Measurements from ENCODE around the gene TNS2. TPM values are rescaled to one million over a fixed set of nuclear protein-coding genes. Genes with fewer than 3 reads are reported as not detected.
"Not testable (repeated sequence)": the region's sequence is repeated elsewhere in the genome, so short reads cannot be mapped to it uniquely, and the experiment has no call there.

The TNS2 gene
- total and polyA plus RNA-seq, 2 donors = 2.3 to 40.4 TPM

- not testable (repeated sequence) for DNase-seq (ENCODE audit: low read depth in 6 of 9, low spot score in 9 of 9); H3K9me3 ChIP-seq (ENCODE audit: control insufficient read depth in 2 of 2, insufficient read depth in 1 of 2, low read length in 1 of 2)
- WGBS = 98% methylated on average over 7 of the region's 7 CpGs
Measured at GRCh38 chr12:53112431-53112830, 62.6 kb downstream of the TNS2 start.

GRCh38 chr12:53113136-53113705 is 63.4 kb downstream of the TNS2 start:
- H3K36me3 ChIP-seq (ENCODE audit: control insufficient read depth in 2 of 2, insufficient read depth in 2 of 2, low read length in 1 of 2) = no peaks in the 10 kb centered on the region
- H3K27me3 ChIP-seq (ENCODE audit: control insufficient read depth in 2 of 2, insufficient read depth in 1 of 2, low read length in 1 of 2) = no peaks in the 10 kb centered on the region
- no peaks in the 10 kb centered on the region for H3K9me3 ChIP-seq (ENCODE audit: control insufficient read depth in 2 of 2, insufficient read depth in 1 of 2, low read length in 1 of 2)
- WGBS = 96% methylated on average over 12 of the region's 12 CpGs
- H3K4me1 ChIP-seq (ENCODE audit: control insufficient read depth in 2 of 2, insufficient read depth in 2 of 2, low read length in 2 of 2) = no peaks in the 10 kb centered on the region
- H3K27ac ChIP-seq (ENCODE audit: low read depth in 1 of 2, low read length in 1 of 2) = no peak overlapping the region
- H3K4me3 ChIP-seq (ENCODE audit: low read length in 2 of 2) = no peak overlapping the region
- no peak for DNase-seq (ENCODE audit: low read depth in 6 of 9, low spot score in 9 of 9)

More at GRCh38 chr12:53112431-53112830, 62.6 kb downstream of the TNS2 start:
- not testable (repeated sequence) for H3K27ac ChIP-seq (ENCODE audit: low read depth in 1 of 2, low read length in 1 of 2); H3K4me1 ChIP-seq (ENCODE audit: control insufficient read depth in 2 of 2, insufficient read depth in 2 of 2, low read length in 2 of 2); H3K36me3 ChIP-seq (ENCODE audit: control insufficient read depth in 2 of 2, insufficient read depth in 2 of 2, low read length in 1 of 2); H3K27me3 ChIP-seq (ENCODE audit: control insufficient read depth in 2 of 2, insufficient read depth in 1 of 2, low read length in 1 of 2); H3K4me3 ChIP-seq (ENCODE audit: low read length in 2 of 2)

GRCh38 chr12:53113951-53114350 is 64.1 kb downstream of the TNS2 start:
- H3K27ac ChIP-seq (ENCODE audit: low read depth in 1 of 2, low read length in 1 of 2) = no peak overlapping the region
- H3K9me3 ChIP-seq (ENCODE audit: control insufficient read depth in 2 of 2, insufficient read depth in 1 of 2, low read length in 1 of 2) = no peaks in the 10 kb centered on the region
- no peaks in the 10 kb centered on the region for H3K4me1 ChIP-seq (ENCODE audit: control insufficient read depth in 2 of 2, insufficient read depth in 2 of 2, low read length in 2 of 2)
- H3K36me3 ChIP-seq (ENCODE audit: control insufficient read depth in 2 of 2, insufficient read depth in 2 of 2, low read length in 1 of 2) = no peaks in the 10 kb centered on the region
- no peak overlapping the region for H3K4me3 ChIP-seq (ENCODE audit: low read length in 2 of 2)
- H3K27me3 ChIP-seq (ENCODE audit: control insufficient read depth in 2 of 2, insufficient read depth in 1 of 2, low read length in 1 of 2) = no peaks in the 10 kb centered on the region
- no peak for DNase-seq (ENCODE audit: low read depth in 6 of 9, low spot score in 9 of 9)

Other genes with a start within 250 kb of the TNS2 start
- gene KRT4, start 235.9 kb upstream of the TNS2 start, total RNA-seq = 0.66 TPM
- gene KRT4, start 235.9 kb upstream of the TNS2 start, polyA plus RNA-seq = 24.8 TPM
- gene KRT79, start 215.8 kb upstream of the TNS2 start, total RNA-seq = 1.0 TPM
- 25.8 TPM for gene KRT79, start 215.8 kb upstream of the TNS2 start, polyA plus RNA-seq
- gene KRT78, start 201.1 kb upstream of the TNS2 start, total RNA-seq = 0.42 TPM
- gene KRT78, start 201.1 kb upstream of the TNS2 start, polyA plus RNA-seq = 7.2 TPM
- gene KRT8, start 145.0 kb upstream of the TNS2 start, total RNA-seq = 100 TPM
- 142 TPM for gene KRT8, start 145.0 kb upstream of the TNS2 start, polyA plus RNA-seq
- 23.6 TPM for gene KRT18, start 100.9 kb upstream of the TNS2 start, total RNA-seq
- gene KRT18, start 100.9 kb upstream of the TNS2 start, polyA plus RNA-seq = 60.2 TPM
- 432 TPM for gene EIF4B, start 43.6 kb upstream of the TNS2 start, total RNA-seq
- gene EIF4B, start 43.6 kb upstream of the TNS2 start, polyA plus RNA-seq = 148 TPM
- gene SPRYD3, start 29.3 kb downstream of the TNS2 start, total RNA-seq = 9.1 TPM
- gene SPRYD3, start 29.3 kb downstream of the TNS2 start, polyA plus RNA-seq = 17.3 TPM
- 10.0 TPM for gene IGFBP6, start 47.6 kb downstream of the TNS2 start, total RNA-seq
- gene IGFBP6, start 47.6 kb downstream of the TNS2 start, polyA plus RNA-seq = 27.4 TPM
- gene SOAT2, start 53.4 kb downstream of the TNS2 start, total RNA-seq = 0.61 TPM
- gene SOAT2, start 53.4 kb downstream of the TNS2 start, polyA plus RNA-seq = 0.71 TPM
- gene ZNF740, start 130.7 kb downstream of the TNS2 start, total RNA-seq = 22.6 TPM
- gene ZNF740, start 130.7 kb downstream of the TNS2 start, polyA plus RNA-seq = 10.3 TPM
- gene CSAD, start 130.9 kb downstream of the TNS2 start, total RNA-seq = 7.6 TPM
- gene CSAD, start 130.9 kb downstream of the TNS2 start, polyA plus RNA-seq = 61.7 TPM
- 18.9 TPM for gene ITGB7, start 157.2 kb downstream of the TNS2 start, total RNA-seq
- 9.5 TPM for gene ITGB7, start 157.2 kb downstream of the TNS2 start, polyA plus RNA-seq
- 4.6 TPM for gene RARG, start 182.1 kb downstream of the TNS2 start, total RNA-seq
- gene RARG, start 182.1 kb downstream of the TNS2 start, polyA plus RNA-seq = 8.5 TPM
- 8.9 TPM for gene ESPL1, start 218.2 kb downstream of the TNS2 start, total RNA-seq
- 1.7 TPM for gene ESPL1, start 218.2 kb downstream of the TNS2 start, polyA plus RNA-seq
- gene PFDN5, start 245.5 kb downstream of the TNS2 start, total RNA-seq = 816 TPM
- 1,604 TPM for gene PFDN5, start 245.5 kb downstream of the TNS2 start, polyA plus RNA-seq
- 53.0 TPM for gene MYG1, start 249.6 kb downstream of the TNS2 start, total RNA-seq
- 57.9 TPM for gene MYG1, start 249.6 kb downstream of the TNS2 start, polyA plus RNA-seq